ENCODE results near the gene RIMBP2. TPM values are rescaled to one million over a fixed set of nuclear protein-coding genes. Genes with fewer than 3 reads are reported as not detected.
"Not testable (repeated sequence)": the region's sequence is repeated elsewhere in the genome, so short reads cannot be mapped to it uniquely, and the experiment has no call there.

RIMBP2 gene
- total RNA-seq, 1 experiment from 2014 or later, result not detected

DNA sequence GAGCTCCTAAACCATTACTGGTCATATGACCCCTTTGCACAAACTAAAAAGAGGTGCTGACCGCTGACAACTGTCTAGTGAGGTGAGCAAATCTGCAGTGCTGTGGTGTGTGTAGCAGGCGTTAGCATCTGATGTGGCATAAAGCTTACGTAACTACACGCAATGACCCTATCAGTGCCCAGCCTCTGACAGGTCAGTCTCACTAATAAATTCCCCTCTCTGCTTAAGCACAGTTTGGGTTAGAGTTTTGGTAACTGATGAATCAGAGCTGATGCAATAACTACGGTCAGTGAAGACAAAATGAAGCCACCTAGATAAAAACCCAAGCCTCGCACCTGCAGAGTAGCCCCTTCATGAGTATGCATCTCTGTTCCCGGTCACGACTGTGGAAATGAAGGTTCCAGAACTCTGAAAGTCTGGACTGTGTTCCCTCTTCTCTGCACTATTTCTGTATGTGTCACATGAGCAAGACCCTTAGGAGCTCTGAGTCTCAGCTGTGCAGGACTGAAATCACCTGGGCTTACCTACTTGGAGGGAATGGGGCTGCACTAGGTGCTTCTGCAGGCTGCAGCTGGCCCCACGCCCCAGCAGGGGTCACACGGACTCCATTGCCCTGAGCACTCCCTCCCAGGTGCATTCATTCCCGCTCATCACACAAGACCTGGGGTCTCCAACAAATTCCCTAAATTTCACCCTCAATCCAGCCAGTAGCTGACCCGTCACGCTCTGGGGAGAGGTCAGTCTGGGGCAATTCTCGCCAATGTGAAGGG, 54.4 kb downstream of the RIMBP2 start:
- no peak for DNase-seq (ENCODE audit: low read depth)

DNA sequence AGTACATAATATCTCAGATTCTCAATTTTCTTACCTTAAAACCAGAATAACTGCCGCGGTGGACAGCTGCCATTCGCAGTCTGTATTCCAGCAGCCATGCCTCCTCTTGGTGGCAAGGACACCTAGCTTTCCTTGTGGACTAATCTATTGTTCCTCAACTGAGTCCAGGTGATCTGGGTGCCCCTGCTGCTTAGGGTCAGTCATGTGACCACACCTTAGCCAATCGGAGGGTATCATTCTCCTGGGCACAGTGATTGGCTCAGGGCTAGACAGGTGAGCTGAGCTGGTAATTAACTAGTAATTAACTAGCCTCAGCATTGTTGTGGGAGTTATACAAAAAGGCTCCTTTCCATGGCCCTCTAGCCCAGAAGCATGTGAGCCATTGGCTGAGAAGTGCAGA, 55.0 kb downstream of the RIMBP2 start:
- DNase-seq (ENCODE audit: low read depth), result no peak

DNA sequence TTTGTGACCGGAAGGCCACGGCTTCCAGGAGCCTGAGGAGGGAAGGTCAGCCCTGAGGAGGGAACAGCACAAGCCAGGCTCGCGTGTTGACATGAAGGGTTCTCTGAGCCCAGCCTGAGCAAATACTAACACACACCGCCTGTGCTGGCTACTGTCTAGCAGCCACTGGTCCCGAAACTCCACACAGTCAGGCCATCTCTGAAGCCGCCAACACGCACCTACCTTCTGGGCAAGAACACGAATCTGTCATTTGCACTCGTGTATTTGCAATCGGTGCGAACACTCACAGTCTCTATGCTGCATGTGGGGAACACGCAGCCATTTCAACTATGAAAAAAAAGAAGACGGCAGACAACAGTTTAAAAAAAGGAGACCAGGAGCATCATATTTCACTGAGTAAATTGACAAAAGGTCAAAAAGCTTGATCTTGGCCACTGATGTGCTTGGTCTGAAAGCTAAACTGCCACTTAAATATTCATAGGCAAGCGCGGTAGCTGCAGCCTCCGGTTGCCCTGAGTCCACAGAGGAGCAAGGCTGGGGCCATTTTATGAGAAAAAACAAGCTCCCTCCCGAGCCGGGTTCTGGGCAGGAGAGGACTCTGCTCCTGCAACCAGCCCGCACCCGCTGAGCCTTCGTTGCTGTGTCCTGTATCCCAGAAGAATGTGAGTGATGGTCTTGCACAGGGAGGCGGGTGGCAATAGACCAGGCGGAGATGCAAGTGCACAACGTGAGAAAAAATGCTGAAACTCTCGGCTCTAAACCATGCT, 57.8 kb downstream of the RIMBP2 start:
- DNase-seq (ENCODE audit: low read depth), result no peak

- DNase-seq (ENCODE audit: low read depth), result no peak
Measured at GRCh38 chr12:130656411-130656810, 59.7 kb downstream of the RIMBP2 start.

DNA sequence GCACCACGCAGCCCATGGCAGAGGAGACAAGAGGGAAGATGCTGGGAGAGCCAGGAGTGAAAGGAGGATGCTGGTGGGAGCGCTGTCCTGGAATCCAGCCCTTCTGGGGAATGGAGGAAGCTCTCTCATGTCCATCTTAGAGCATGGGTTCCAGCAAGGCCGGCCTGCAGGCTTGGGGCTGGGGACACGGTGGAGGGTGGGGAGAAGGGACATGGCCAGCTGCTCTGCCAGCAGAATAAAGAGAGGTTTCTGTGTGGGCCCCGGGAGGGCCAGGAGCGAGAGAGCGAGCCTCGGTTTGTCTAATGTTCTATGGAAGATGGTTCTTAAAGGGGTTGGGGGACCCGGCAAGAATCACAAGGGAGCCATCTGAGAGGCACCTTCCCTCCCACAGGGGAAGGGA, 60.2 kb downstream of the RIMBP2 start:
- no peak for DNase-seq (ENCODE audit: low read depth)

DNA sequence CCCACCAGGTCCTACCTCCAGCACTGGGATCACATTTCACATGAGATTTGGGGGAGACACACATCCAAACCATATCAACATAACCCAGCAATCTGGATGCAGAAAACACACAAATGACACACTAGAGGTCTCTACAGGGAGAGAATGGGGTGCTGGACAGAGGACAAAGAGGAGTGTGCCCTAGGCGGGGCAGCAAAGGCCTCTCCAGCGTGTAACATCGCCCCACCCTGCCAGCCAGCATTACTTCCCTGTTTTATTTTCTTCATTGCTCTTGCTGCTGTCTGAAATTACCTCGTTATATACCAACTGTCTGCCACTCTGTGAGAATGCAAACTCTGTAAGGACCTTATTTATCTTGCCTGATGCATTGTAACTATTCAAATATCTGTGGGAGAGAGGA, 61.1 kb downstream of the RIMBP2 start:
- no peak for DNase-seq (ENCODE audit: low read depth)

- DNase-seq (ENCODE audit: low read depth), result no peak
Measured at GRCh38 chr12:130651188-130651959, 64.7 kb downstream of the RIMBP2 start.

- no peak for DNase-seq (ENCODE audit: low read depth)
Measured at GRCh38 chr12:130650131-130650530, 66.0 kb downstream of the RIMBP2 start.

- no peak for DNase-seq (ENCODE audit: low read depth)
Measured at GRCh38 chr12:130649101-130650045, 66.7 kb downstream of the RIMBP2 start.

- DNase-seq (ENCODE audit: low read depth), result no peak
Measured at GRCh38 chr12:130647814-130648213, 68.3 kb downstream of the RIMBP2 start.

GRCh38 chr12:130646716-130647370, 69.3 kb downstream of the RIMBP2 start:
- no peak for DNase-seq (ENCODE audit: low read depth)

DNA sequence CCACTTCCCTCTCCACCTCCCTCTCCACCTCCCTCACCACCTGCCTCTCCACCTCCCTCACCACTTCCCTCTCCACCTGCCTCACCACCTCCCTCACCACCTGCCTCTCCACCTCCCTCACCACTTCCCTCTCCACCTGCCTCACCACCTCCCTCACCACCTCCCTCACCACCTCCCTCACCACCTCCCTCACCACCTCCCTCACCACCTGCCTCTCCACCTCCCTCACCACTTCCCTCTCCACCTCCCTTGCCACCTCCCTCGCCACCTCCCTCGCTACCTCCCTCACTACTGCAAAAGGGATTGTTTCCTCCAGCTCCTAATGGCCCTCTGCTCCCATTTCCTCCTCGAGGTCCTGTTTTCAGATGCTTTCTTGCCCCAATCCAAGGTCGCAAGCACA, 69.9 kb downstream of the RIMBP2 start:
- not testable (repeated sequence) for DNase-seq (ENCODE audit: low read depth)

DNA sequence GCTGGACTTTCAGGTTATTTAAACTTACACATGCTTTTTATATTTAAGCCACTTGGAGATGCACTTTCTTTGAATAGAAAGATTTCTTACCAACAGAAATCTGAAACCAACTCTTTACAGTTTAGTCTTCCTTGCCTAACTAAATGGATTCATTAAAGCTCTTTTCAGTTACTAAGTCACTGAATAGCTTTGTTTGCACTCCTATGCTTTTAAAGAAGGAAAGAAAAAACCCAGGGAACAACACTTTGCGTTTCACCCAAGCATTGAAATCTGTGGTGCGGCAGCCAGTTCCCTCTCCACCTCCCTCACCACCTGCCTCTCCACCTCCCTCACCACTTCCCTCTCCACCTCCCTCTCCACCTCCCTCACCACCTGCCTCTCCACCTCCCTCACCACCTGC, 70.3 kb downstream of the RIMBP2 start:
- DNase-seq (ENCODE audit: low read depth), result no peak

- no peak for DNase-seq (ENCODE audit: low read depth)
Measured at GRCh38 chr12:130644566-130644965, 71.5 kb downstream of the RIMBP2 start.

DNA sequence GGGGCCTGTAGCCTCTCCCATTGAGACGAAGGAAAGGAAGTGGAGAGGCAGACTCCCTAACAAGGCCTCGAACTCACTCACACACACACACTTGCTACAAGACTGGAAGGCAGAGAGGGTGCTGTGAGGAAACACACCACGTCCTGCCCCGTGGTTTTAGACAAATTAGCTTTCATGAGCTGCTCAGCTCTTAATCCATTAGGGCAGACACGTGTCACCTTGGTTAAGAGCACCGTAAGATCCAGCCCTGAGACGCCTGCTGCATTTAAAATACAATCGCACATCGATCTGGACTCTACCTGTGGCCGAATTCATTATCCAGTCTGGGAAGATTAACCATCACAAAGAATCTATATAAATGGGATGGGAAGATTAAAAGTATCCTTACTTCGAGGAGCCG, 72.0 kb downstream of the RIMBP2 start:
- DNase-seq (ENCODE audit: low read depth), result no peak

- no peak for DNase-seq (ENCODE audit: low read depth)
Measured at GRCh38 chr12:130642856-130643255, 73.2 kb downstream of the RIMBP2 start.

GRCh38 chr12:130641533-130642184, 74.4 kb downstream of the RIMBP2 start:
- no peak for DNase-seq (ENCODE audit: low read depth)

DNA sequence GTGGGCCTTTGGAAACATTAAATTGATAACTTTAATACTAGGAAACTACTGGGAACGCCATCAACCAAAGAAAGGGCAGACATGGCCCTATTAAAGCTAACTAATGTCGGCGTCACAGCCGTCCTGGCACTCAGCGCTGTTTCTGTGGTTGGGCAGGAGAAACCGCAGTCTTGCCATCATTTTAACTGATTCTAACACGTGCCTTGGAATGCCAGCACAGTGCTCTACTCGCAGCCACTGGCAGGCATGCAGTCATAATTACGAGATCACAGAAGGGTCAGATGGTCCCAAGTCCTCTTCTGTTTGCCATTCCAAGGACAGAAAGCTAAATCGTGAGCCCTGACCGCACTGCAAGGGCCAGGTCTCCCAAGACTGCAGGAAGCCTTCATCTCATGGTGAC, 75.2 kb downstream of the RIMBP2 start:
- peak; percentile 9 for DNase-seq (ENCODE audit: low read depth)

GRCh38 chr12:130640496-130640895, 75.6 kb downstream of the RIMBP2 start:
- DNase-seq (ENCODE audit: low read depth), result no peak
